Upper lobe of right lung (tissue), 1 donor: Measurements from ENCODE around the gene DAGLB. TPM values are rescaled to one million over a fixed set of nuclear protein-coding genes. Genes with fewer than 3 reads are reported as not detected.

Experiments
- ATAC-seq: fragments of 200-7000 bp; cut with Tn5 transposase; one replicate; pipeline ENCODE4 v1.9.1; 2020; ENCODE audit warnings: mild to moderate bottlenecking, moderate library complexity
- DNase-seq: peaks from one replicate; pipeline ENCODE4 v3.0.0-alpha.2; 2020
- H3K27ac ChIP-seq: fragments of 200-600 bp; one replicate; pipeline ENCODE4 v1.8.0; 2022
- H3K27me3 ChIP-seq: fragments of 200-600 bp; one replicate; pipeline ENCODE4 v1.8.0; 2022; ENCODE audit warnings: mild to moderate bottlenecking
- H3K36me3 ChIP-seq: fragments of 200-600 bp; one replicate; pipeline ENCODE4 v1.8.0; 2022
- H3K4me1 ChIP-seq: fragments of 200-600 bp; one replicate; pipeline ENCODE4 v1.8.0; 2022
- H3K4me3 ChIP-seq: fragments of 200-600 bp; one replicate; pipeline ENCODE4 v1.8.0; 2022; ENCODE audit warnings: mild to moderate bottlenecking
- H3K9me3 ChIP-seq: fragments of 200-600 bp; one replicate; pipeline ENCODE4 v1.8.0; 2022
- CTCF ChIP-seq: fragments of 200-600 bp; IDR thresholded peaks from one replicate; pipeline ENCODE4 v1.8.0; 2022; ENCODE audit warnings: antibody characterized with exemption
- intact Hi-C: fragments of 100-400 bp; cut with DNase I; formaldehyde crosslinking; loops from one replicate; pipeline ENCODE4 v1.11.0; 2022
- total RNA-seq: library from RNA; stranded (reverse); fragmentation: NEBNext Ultra II Directional; extraction: Animal tissue kit (Norgen Biotek cat#: 25700); gene quantifications from one replicate; pipeline ENCODE4 v1.2.1, GENCODE V29; 2021
- donor health status: DM: no; HTN: yes; CAD: no; lungs with severe emphysema.

Gene DAGLB
- total RNA-seq, 1 donor from 2014 or later, result 34.7 TPM

GRCh38 chr7:6422095-6422494 lies 25.7 kb downstream of the DAGLB start:
- DNase-seq (no peak), ATAC-seq (no peak)
- no peak overlapping the region for H3K4me3 ChIP-seq
- peaks cover 67% of the 10 kb centered on the region for H3K36me3 ChIP-seq
- intact Hi-C loops, result no loop called here
- no peaks in the 10 kb centered on the region for H3K9me3 ChIP-seq
- H3K27me3 ChIP-seq, result no peaks in the 10 kb centered on the region
- H3K4me1 ChIP-seq, result no peaks in the 10 kb centered on the region
- H3K27ac ChIP-seq, result no peak overlapping the region
- no peak for TF ChIP-seq CTCF

- peaks cover 67% of the 10 kb centered on the region for H3K36me3 ChIP-seq
- intact Hi-C loops, result no loop called here
- H3K27ac ChIP-seq, result no peak overlapping the region
- ATAC-seq (no peak), DNase-seq (no peak)
- no peaks in the 10 kb centered on the region for H3K9me3 ChIP-seq
- H3K4me1 ChIP-seq, result no peaks in the 10 kb centered on the region
- no peaks in the 10 kb centered on the region for H3K27me3 ChIP-seq
- no peak overlapping the region for H3K4me3 ChIP-seq
- TF ChIP-seq CTCF, result no peak
These were observed 27.1 kb downstream of the DAGLB start for GRCh38 chr7:6420680-6421079.

GRCh38 chr7:6419310-6419773 lies 28.4 kb downstream of the DAGLB start:
- no peak overlapping the region for H3K27ac ChIP-seq
- ATAC-seq (no peak), DNase-seq (no peak)
- H3K4me1 ChIP-seq, result no peaks in the 10 kb centered on the region
- intact Hi-C loops, result no loop called here
- no peaks in the 10 kb centered on the region for H3K9me3 ChIP-seq
- no peak overlapping the region for H3K4me3 ChIP-seq
- no peaks in the 10 kb centered on the region for H3K27me3 ChIP-seq
- peaks cover 67% of the 10 kb centered on the region for H3K36me3 ChIP-seq
- TF ChIP-seq CTCF, result no peak

GRCh38 chr7:6417408-6417807 lies 30.3 kb downstream of the DAGLB start:
- ATAC-seq, result no peak
- intact Hi-C loops, result no loop called here
- Histone ChIP-seq H3K4me3 (no peak overlapping the region), H3K9me3 (no peaks in the 10 kb centered on the region), H3K27me3 (no peaks in the 10 kb centered on the region), H3K27ac (no peak overlapping the region), H3K36me3 (peaks cover 77% of the 10 kb centered on the region), H3K4me1 (no peaks in the 10 kb centered on the region)
- no peak for DNase-seq
- no peak for TF ChIP-seq CTCF

GRCh38 chr7:6416516-6417145 lies 31.1 kb downstream of the DAGLB start:
- TF ChIP-seq CTCF, result no peak
- Histone ChIP-seq H3K27me3 (no peaks in the 10 kb centered on the region), H3K4me3 (no peak overlapping the region), H3K4me1 (no peaks in the 10 kb centered on the region), H3K36me3 (peaks cover 77% of the 10 kb centered on the region), H3K27ac (no peak overlapping the region), H3K9me3 (no peaks in the 10 kb centered on the region)
- ATAC-seq (no peak), DNase-seq (no peak)
- intact Hi-C loops, result no loop called here

- Histone ChIP-seq H3K9me3 (no peaks in the 10 kb centered on the region), H3K27me3 (no peaks in the 10 kb centered on the region), H3K27ac (no peak overlapping the region), H3K4me1 (no peaks in the 10 kb centered on the region), H3K4me3 (no peak overlapping the region), H3K36me3 (peaks cover 95% of the 10 kb centered on the region)
- no peak for DNase-seq
- intact Hi-C loops, result no loop called here
- no peak for ATAC-seq
- no peak for TF ChIP-seq CTCF
These were observed 34.1 kb downstream of the DAGLB start for GRCh38 chr7:6413637-6414036.
